Measurements from ENCODE around the gene SDSL. TPM values are rescaled to one million over a fixed set of nuclear protein-coding genes. Genes with fewer than 3 reads are reported as not detected.

Gene SDSL
- total and polyA plus RNA-seq, 2 of the 13 experiments (the other 11 are each of a cell fraction or from before 2014, with no cell fraction given), result 1.2 to 1.7 TPM

DNA sequence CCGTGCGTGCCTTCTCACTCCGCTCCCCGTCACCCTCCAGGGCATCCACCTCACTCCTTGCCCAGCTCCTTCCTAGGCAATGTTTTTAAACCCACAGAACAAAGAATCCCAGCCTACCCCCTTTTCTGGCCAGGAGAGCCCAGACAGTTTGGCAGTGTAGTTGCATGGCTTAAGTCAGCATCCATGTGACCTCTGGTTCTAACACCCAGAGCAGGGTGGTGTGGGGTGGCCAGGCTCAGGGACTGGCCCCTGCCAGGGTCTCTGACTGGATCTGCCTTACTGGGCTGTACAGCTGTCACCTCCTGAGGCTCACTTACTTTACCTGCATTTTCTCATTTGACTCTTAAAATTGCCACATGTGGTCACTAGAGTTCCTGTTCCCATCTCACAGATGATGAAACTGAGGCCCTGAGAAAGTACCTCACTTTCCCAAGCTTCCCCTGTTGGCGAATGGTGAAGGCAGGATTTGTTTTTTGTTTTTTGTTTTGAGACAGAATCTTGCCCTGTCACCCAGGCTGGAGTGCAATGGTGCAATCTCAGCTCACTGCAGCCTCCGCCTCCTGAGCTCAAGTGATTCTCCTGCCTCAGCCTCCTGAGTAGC, 36.8 kb upstream of the SDSL start:
- peaks cover 6 to 13% of the 10 kb centered on the region in 2 experiments; a peak in 3 of 5 replicates for H3K36me3 ChIP-seq (replicated peaks in 1 of 2; ENCODE audit: control insufficient read depth in 1 of 2, insufficient read depth in 2 of 2, low read length in 2 of 2)
- H3K27me3 ChIP-seq (ENCODE audit: control insufficient read depth in 1 of 2, insufficient read depth in 2 of 2, low read length in 2 of 2), result no peaks in the 10 kb centered on the region
- BruUV-seq (replicated peaks), result no TSS peak
- no peaks in the 10 kb centered on the region for H3K9me3 ChIP-seq (ENCODE audit: low read length)
- TF ChIP-seq, protein P1, sequence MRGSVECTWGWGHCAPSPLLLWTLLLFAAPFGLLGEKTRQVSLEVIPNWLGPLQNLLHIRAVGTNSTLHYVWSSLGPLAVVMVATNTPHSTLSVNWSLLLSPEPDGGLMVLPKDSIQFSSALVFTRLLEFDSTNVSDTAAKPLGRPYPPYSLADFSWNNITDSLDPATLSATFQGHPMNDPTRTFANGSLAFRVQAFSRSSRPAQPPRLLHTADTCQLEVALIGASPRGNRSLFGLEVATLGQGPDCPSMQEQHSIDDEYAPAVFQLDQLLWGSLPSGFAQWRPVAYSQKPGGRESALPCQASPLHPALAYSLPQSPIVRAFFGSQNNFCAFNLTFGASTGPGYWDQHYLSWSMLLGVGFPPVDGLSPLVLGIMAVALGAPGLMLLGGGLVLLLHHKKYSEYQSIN (CRISPR knock-in tag; IDR thresholded peaks at IDR 0.05; ENCODE audit: borderline replicate concordance), result no peak
- peak; percentile 79 for TF ChIP-seq ZNF629 (CRISPR knock-in tag; conservative IDR thresholded peaks at IDR 0.05)
- no peak overlapping the region for H3K4me3 ChIP-seq (replicated peaks in 1 of 3; ENCODE audit: insufficient read depth in 1 of 3, low read depth in 2 of 3, low read length in 3 of 3)
- H4K20me1 ChIP-seq (ENCODE audit: insufficient read depth, low read length), result no peaks in the 10 kb centered on the region
- no peak for FAIRE-seq
- whole genome bisulfite sequencing (ENCODE audit: low lambda C conversion rate), result 98% methylated on average over 6 of the region's 6 CpGs
- in situ Hi-C loops (cut with HindIII; ENCODE audit: extremely low pct_ligation_motif_present, low pct_unique_long_range_greater_than_20kb), result no loop called here
- ChIA-PET POLR2A (no interaction called here), CTCF (ENCODE audit: low intra/inter-chr PET ratio, low total read pairs) (no interaction called here)
- no peak overlapping the region for H3K4me2 ChIP-seq (ENCODE audit: low read depth, low read length)
- no peaks in the 10 kb centered on the region for H3K79me2 ChIP-seq (ENCODE audit: insufficient read depth, low read length)
- H3K27ac ChIP-seq (ENCODE audit: extremely low read length, insufficient read depth, low read length), result no peak overlapping the region
- no peak for DNase-seq (ENCODE audit: low spot score)
- H2AFZ ChIP-seq (ENCODE audit: low read length), result no peak overlapping the region
- ATAC-seq, result no peak
- no peak overlapping the region for H3K9ac ChIP-seq (ENCODE audit: insufficient read depth, low read depth, low read length)
- intact Hi-C loops (cut with micrococcal nuclease; ENCODE audit: unreplicated experiment), result no loop called here
- no peaks in the 10 kb centered on the region for H3K4me1 ChIP-seq (ENCODE audit: insufficient read depth, low read length)

DNA sequence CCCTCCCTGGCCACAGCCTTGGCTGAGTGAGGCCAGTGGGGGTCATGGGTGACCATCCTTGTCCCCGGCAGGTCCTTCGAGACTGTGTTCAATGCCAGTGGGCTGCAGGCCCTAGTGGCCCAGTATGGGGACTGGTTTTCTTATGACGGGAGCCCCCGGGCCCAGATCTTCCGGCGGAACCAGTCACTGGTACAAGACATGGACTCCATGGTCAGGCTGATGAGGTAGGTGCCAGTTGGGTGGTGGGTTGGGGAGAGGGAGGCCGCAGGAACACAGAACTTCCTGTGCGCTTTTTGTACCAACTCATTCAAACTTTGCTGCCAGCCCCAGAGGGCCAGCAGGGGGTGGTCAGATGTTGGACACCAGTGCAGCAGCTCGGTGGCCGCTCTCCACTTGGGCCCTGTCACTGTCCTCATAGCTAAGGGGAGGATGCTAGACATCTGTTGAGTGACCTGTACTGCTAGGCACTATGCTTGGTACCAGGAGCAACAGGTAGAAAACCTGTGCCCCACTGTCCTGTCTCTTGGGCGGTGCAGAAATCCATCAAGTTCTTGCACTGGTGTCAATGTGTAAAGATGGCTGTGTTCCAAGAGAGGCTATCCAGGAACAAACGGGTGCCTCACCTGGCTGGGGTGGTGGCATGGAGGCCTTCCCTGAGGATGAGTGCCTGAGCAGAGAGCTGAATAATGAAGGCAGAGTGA, 35.2 kb upstream of the SDSL start:
- H3K27me3 ChIP-seq (ENCODE audit: control insufficient read depth in 1 of 2, insufficient read depth in 2 of 2, low read length in 2 of 2), result no peaks in the 10 kb centered on the region
- BruUV-seq (replicated peaks), result no TSS peak
- FAIRE-seq (no peak), DNase-seq (ENCODE audit: low spot score) (no peak), ATAC-seq (no peak)
- ChIA-PET POLR2A (no interaction called here), CTCF (ENCODE audit: low intra/inter-chr PET ratio, low total read pairs) (no interaction called here)
- H3K4me3 ChIP-seq (replicated peaks in 1 of 3; ENCODE audit: insufficient read depth in 1 of 3, low read depth in 2 of 3, low read length in 3 of 3), result no peak overlapping the region
- H3K9me3 ChIP-seq (ENCODE audit: low read length), result no peaks in the 10 kb centered on the region
- no peak overlapping the region for H3K9ac ChIP-seq (ENCODE audit: insufficient read depth, low read depth, low read length)
- WGBS (ENCODE audit: low lambda C conversion rate), result 96% methylated on average over 4 of the region's 12 CpGs
- H4K20me1 ChIP-seq (ENCODE audit: insufficient read depth, low read length), result no peaks in the 10 kb centered on the region
- H3K4me1 ChIP-seq (ENCODE audit: insufficient read depth, low read length), result no peaks in the 10 kb centered on the region
- H3K4me2 ChIP-seq (ENCODE audit: low read depth, low read length), result no peak overlapping the region
- H3K36me3 ChIP-seq (replicated peaks in 1 of 2; ENCODE audit: control insufficient read depth in 1 of 2, insufficient read depth in 2 of 2, low read length in 2 of 2), result peaks cover 4 to 13% of the 10 kb centered on the region in 2 experiments; a peak in 2 of 5 replicates
- H2AFZ ChIP-seq (ENCODE audit: low read length), result no peak overlapping the region
- H3K27ac ChIP-seq (ENCODE audit: extremely low read length, insufficient read depth, low read length), result no peak overlapping the region
- in situ Hi-C loops (cut with HindIII; ENCODE audit: extremely low pct_ligation_motif_present, low pct_unique_long_range_greater_than_20kb), result no loop called here
- intact Hi-C loops (cut with micrococcal nuclease; ENCODE audit: unreplicated experiment), result no loop called here
- H3K79me2 ChIP-seq (ENCODE audit: insufficient read depth, low read length), result no peaks in the 10 kb centered on the region
- TF ChIP-seq ZKSCAN1 (IDR thresholded peaks at IDR 0.05; ENCODE audit: low read length) (no peak), REPIN1 (CRISPR knock-in tag; IDR thresholded peaks at IDR 0.05; ENCODE audit: borderline replicate concordance, low read depth) (no peak), SMC3 (IDR thresholded peaks at IDR 0.05; ENCODE audit: low read length) (no peak), ARNT (IDR thresholded peaks at IDR 0.05) (no peak), ATAD3A (CRISPR knock-in tag; IDR thresholded peaks at IDR 0.05) (no peak), ZNF7 (CRISPR knock-in tag; IDR thresholded peaks at IDR 0.05) (no peak)
- TF ChIP-seq, protein P2, sequence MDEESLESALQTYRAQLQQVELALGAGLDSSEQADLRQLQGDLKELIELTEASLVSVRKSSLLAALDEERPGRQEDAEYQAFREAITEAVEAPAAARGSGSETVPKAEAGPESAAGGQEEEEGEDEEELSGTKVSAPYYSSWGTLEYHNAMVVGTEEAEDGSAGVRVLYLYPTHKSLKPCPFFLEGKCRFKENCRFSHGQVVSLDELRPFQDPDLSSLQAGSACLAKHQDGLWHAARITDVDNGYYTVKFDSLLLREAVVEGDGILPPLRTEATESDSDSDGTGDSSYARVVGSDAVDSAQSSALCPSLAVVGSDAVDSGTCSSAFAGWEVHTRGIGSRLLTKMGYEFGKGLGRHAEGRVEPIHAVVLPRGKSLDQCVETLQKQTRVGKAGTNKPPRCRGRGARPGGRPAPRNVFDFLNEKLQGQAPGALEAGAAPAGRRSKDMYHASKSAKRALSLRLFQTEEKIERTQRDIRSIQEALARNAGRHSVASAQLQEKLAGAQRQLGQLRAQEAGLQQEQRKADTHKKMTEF (CRISPR knock-in tag; IDR thresholded peaks at IDR 0.05), result no peak
- TF ChIP-seq, protein P3, sequence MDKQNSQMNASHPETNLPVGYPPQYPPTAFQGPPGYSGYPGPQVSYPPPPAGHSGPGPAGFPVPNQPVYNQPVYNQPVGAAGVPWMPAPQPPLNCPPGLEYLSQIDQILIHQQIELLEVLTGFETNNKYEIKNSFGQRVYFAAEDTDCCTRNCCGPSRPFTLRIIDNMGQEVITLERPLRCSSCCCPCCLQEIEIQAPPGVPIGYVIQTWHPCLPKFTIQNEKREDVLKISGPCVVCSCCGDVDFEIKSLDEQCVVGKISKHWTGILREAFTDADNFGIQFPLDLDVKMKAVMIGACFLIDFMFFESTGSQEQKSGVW (CRISPR knock-in tag; IDR thresholded peaks at IDR 0.05; ENCODE audit: borderline replicate concordance), result no peak
- TF ChIP-seq, protein P4, sequence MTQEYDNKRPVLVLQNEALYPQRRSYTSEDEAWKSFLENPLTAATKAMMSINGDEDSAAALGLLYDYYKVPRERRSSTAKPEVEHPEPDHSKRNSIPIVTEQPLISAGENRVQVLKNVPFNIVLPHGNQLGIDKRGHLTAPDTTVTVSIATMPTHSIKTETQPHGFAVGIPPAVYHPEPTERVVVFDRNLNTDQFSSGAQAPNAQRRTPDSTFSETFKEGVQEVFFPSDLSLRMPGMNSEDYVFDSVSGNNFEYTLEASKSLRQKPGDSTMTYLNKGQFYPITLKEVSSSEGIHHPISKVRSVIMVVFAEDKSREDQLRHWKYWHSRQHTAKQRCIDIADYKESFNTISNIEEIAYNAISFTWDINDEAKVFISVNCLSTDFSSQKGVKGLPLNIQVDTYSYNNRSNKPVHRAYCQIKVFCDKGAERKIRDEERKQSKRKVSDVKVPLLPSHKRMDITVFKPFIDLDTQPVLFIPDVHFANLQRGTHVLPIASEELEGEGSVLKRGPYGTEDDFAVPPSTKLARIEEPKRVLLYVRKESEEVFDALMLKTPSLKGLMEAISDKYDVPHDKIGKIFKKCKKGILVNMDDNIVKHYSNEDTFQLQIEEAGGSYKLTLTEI (CRISPR knock-in tag; conservative IDR thresholded peaks at IDR 0.05), result no peak
